NB4 (cell line): Measurements from ENCODE around the gene ACOX3.

Experiments
- DNase-seq: peaks from one replicate; pipeline ENCODE4 v3.0.0; 2010; ENCODE audit warnings: low read depth
- H3K4me3 ChIP-seq: one replicate; pipeline ENCODE4 v1.5.1; 2011; ENCODE audit warnings: mild to moderate bottlenecking, low read depth, low read length, moderate library complexity
- MAX ChIP-seq: IDR thresholded peaks from 2 replicates; pipeline ENCODE4 v1.6.1; 2011; ENCODE audit warnings: low read depth, low read length
- MYC ChIP-seq: IDR thresholded peaks from 2 replicates; pipeline ENCODE4 v1.6.1; 2011; ENCODE audit warnings: low read depth, low read length
- POLR2A ChIP-seq: IDR thresholded peaks from 2 replicates; pipeline ENCODE4 v1.6.1; 2011; ENCODE audit warnings: mild to moderate bottlenecking; ENCODE audit not compliant: insufficient read length; ENCODE audit errors: extremely low read depth
- TF ChIP-seq, protein P1 (sequence below): IDR thresholded peaks from one replicate; pipeline ENCODE4 v1.5.1; 2012; ENCODE audit warnings: low read depth, low read length

ACOX3 gene

GRCh38 chr4:8434251-8435073 is 6.1 kb downstream of the ACOX3 start:
- DNase-seq: no peak
- H3K4me3 ChIP-seq: no peak overlapping the region
- TF ChIP-seq, protein P1, sequence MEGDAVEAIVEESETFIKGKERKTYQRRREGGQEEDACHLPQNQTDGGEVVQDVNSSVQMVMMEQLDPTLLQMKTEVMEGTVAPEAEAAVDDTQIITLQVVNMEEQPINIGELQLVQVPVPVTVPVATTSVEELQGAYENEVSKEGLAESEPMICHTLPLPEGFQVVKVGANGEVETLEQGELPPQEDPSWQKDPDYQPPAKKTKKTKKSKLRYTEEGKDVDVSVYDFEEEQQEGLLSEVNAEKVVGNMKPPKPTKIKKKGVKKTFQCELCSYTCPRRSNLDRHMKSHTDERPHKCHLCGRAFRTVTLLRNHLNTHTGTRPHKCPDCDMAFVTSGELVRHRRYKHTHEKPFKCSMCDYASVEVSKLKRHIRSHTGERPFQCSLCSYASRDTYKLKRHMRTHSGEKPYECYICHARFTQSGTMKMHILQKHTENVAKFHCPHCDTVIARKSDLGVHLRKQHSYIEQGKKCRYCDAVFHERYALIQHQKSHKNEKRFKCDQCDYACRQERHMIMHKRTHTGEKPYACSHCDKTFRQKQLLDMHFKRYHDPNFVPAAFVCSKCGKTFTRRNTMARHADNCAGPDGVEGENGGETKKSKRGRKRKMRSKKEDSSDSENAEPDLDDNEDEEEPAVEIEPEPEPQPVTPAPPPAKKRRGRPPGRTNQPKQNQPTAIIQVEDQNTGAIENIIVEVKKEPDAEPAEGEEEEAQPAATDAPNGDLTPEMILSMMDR: no peak
- TF ChIP-seq MYC: no peak
- no peak for TF ChIP-seq POLR2A
- no peak for TF ChIP-seq MAX

DNA sequence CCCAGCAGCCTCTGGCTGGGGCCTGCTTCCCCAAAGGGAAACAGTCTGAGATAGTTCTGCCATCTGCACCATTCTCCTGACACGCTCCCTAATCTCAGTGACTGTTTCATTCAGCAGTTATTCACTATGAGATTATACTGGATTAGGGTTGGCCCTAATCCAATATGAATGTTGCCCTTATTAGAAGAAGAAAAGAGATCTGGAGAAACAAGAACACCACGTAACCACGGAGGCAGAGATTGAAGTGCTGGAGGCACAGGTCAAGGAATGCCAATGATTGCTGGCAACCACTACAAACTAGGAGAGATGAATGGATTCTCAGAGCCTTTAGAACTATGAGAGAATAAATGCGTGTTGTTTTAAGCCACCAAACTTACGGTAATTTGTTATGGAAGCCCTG is 7.4 kb downstream of the ACOX3 start:
- no peak overlapping the region for H3K4me3 ChIP-seq
- TF ChIP-seq, protein P1: no peak
- no peak for TF ChIP-seq MAX
- no peak for TF ChIP-seq MYC
- no peak for TF ChIP-seq POLR2A
- DNase-seq: no peak

DNA sequence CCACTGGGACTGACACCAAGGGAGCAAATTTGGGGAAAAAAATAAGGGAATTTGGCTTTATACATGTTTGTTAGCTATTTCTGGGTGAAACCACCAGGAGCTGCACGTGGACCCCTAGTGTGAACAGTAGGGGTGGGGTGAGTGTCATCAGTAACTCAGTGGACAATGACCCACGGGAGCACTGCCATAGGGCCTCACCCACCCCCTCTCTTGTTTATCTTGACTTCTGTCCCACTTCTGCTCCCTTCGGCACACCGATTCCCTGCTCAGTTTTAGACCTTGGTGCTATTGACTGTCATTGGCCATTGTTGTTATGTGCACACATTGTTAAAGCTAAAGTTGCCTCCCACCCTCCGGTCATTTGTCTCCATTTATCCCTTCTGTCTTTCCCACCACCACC is 9.0 kb downstream of the ACOX3 start:
- TF ChIP-seq MYC: no peak
- no peak for TF ChIP-seq POLR2A
- no peak for TF ChIP-seq MAX
- TF ChIP-seq, protein P1: no peak
- H3K4me3 ChIP-seq: no peak overlapping the region
- DNase-seq: no peak

DNA sequence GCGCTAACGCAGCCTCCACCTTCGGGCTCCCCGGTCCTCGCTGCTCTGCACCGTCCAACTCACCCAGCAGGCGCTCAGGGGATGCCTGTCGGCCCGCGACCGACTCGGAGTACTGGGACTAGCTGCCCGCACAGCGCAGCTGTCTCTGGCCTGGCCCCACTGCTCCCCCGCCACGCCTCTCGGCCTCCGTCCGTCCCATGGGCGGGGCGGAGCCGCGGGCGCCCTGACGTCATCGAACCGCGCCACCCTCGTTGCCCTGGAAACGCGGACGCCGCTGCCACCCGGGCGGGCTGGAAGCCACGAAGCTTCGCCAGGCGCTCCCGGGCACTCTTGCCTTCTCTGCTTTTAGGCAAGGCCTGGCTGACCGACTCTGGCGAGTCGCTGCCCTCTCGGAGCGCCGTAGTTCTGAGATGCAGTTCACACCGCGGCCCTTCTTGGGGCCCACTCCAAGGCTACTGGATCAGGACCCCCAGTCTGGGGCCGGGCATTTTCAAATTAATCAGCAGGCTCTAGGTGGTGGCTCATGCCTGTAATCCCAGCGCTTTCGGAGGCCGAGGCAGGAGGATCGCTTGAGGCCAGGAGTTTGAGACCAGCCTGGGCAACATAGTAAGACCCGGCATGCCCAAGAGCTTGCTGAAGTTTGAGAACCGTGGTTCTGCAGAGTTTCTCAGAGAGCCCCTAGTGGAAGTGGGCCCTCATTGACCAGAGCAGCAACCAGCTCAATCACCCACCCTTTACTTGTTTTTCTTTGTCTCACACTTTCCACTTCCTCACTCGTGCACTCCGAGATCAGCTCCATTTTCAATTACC is 12.0 kb downstream of the ACOX3 start:
- peak; percentile 92 for DNase-seq
- peak; percentile 79 for TF ChIP-seq MYC
- peak; percentile 83 for TF ChIP-seq POLR2A
- TF ChIP-seq, protein P1: peak; percentile 52
- peak; percentile 82; the same call in 1 of the 2 replicates for TF ChIP-seq MAX
- H3K4me3 ChIP-seq: peak overlapping the region; percentile 84

- peak overlapping the region; percentile 84 for H3K4me3 ChIP-seq
- TF ChIP-seq MAX (peak; percentile 83), MYC (no peak)
- DNase-seq: peak; percentile 76
Observed at GRCh38 chr4:8427761-8428287, 12.7 kb downstream of the ACOX3 start.
